DMS114 treated with DMSO at 0.1 percent for 48 hours (cell line): Measurements from ENCODE around the gene ARSJ.
A peak's percentile ranks its signal among the peaks of the same experiment; 100 is the strongest.
"Not testable (repeated sequence)": the region's sequence is repeated elsewhere in the genome, so short reads cannot be mapped to it uniquely, and the experiment has no call there.

Source experiments
- DNase-seq: peaks from one replicate; lab custom pipeline; 2025; ENCODE audit not compliant: unreplicated experiment; lab: John Stamatoyannopoulos, UW

ARSJ gene

GRCh38 chr4:113958766-113959538, 20.5 kb downstream of the ARSJ start:
- DNase-seq = no peak

- no peak for DNase-seq
Measured at GRCh38 chr4:113957956-113958355, 21.5 kb downstream of the ARSJ start.

- DNase-seq = no peak
Measured at GRCh38 chr4:113955948-113956347, 23.5 kb downstream of the ARSJ start.

DNA sequence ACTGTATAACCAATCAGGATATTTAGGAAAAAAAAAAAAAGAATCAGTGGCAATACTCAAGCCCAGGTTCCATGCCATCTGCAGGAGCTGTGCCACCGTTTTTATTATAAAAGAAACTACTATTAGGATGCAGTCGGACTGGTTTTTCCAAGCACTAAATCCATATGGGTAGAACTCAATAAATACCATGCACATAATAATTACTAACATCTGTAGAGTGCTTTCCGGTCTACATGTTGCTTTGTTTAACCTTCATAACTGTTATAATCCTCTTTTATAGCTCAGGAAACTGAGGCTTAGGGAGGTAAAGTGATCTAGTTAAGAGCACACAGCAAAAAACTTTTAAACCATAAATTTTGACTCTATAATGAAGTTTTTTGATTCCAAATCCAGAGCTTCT, 24.0 kb downstream of the ARSJ start:
- DNase-seq = no peak

DNA sequence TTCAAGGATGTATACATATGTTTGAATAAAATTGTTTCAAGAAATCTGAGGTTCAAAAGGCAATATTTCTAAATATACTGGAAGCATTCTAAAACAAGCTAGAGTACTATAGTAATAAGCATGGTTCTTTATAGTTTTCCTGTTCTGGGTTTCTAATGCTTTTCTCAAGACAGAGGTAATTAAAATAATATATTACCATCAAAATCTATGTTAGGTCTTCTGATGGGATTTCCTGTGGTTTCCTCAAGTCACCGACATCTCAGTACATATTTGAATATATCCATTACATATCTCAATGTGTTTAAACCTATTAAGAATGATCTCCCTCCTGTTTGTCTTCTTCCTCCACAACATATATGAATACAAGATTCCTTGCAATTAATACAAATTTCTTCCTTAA, 25.6 kb downstream of the ARSJ start:
- no peak for DNase-seq

GRCh38 chr4:113952452-113953029, 26.9 kb downstream of the ARSJ start:
- DNase-seq = peak; percentile 54

DNA sequence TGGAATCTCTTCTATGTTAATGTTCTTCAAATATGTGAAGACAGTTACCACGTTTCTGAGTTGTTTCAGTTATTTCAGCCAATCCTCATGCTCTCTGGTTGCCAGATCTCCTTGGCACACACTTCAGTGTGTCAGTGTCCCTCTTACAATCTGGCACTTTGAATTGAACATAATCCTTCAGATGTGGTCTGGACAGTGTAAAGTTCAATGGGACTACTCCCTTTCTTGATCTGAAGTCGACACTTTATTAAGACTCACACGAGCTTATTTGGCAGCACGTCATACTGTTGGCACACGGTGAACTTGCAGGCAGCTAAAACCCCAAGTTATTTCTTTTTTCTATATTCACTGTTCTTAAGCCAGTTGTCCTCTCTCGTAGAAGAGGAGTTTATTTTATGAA, 28.2 kb downstream of the ARSJ start:
- DNase-seq = no peak

DNA sequence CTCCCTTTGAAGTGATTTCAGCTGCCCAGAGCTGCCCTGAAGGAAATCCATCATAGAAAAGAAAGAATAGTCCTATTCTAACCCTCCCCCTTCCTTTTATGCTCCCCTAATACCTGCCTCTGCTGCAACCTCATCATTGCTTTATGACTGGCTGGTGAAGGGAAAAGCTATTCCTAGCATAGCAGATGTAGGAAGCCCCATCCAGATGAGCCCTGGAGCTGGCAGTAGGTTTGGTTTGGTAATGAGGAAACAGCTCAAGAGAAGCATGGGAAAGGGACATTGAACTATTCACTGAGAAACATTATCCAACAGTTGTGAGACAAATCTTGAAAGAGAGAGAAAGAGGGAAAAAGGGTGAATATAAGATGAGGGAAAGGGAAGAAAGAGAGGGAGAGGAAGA, 29.2 kb downstream of the ARSJ start:
- DNase-seq = no peak

- DNase-seq = no peak
Measured at GRCh38 chr4:113947484-113947883, 32.0 kb downstream of the ARSJ start.

- no peak for DNase-seq
Measured at GRCh38 chr4:113945906-113946305, 33.5 kb downstream of the ARSJ start.

- DNase-seq = no peak
Measured at GRCh38 chr4:113943863-113944262, 35.6 kb downstream of the ARSJ start.

DNA sequence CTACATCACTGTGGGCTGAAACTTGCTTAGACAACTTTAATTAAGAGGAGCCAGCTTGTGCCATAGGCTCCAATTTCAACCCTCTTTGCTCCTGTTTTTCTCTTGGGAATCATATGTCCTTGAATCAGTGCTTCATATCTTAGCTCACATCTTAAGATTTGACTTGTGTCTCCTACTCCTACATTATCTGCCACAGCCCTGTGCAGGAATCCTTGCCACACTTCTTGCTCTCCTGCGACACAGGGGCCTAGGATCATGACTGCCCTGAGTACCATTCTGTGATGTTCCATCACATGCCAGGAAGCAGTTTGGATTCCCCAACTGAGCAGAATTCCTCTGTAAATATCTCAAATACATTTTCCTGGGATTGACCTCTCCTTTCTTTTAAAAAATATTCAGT, 36.4 kb downstream of the ARSJ start:
- no peak for DNase-seq

- DNase-seq = no peak
Measured at GRCh38 chr4:113941836-113942235, 37.6 kb downstream of the ARSJ start.

DNA sequence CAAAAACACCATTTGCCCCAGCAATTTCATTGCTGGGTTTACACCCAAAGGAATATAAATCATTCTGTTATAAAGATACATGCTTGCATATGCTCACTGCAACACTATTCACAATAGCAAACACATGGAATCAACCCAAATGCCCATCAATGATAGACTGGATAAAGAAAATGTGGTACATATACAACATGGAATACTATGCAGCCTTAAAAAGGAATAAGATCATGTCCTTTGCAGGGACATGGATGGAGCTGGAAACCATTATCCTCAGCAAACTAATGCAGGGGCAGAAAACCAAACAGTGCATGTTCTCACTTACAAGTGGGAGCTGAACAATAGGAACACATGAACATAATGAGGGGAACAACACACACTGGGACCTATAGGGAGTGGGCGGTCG, 39.3 kb downstream of the ARSJ start:
- not testable (repeated sequence) for DNase-seq

- no peak for DNase-seq
Measured at GRCh38 chr4:113935190-113935589, 44.3 kb downstream of the ARSJ start.

DNA sequence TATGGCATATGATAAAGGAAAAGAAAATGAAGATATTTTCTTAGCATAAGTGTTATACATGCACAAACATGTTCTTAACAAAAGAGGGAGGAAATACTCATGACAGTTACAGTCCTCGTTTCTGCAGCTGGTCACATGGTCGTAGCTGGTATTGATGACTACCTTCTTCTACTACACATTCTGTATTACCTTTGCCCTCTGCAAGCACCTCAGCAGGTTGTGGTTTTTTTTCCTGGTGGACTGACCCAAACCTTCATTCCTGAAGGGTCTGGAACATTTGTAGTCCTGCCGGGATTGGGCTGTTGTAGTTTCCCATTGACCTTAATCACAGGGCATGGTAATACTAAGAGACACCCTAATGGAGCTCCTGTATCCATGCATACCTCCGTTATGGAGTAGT, 54.7 kb downstream of the ARSJ start:
- not testable (repeated sequence) for DNase-seq

GRCh38 chr4:113921089-113921794, 58.2 kb downstream of the ARSJ start:
- no peak for DNase-seq

DNA sequence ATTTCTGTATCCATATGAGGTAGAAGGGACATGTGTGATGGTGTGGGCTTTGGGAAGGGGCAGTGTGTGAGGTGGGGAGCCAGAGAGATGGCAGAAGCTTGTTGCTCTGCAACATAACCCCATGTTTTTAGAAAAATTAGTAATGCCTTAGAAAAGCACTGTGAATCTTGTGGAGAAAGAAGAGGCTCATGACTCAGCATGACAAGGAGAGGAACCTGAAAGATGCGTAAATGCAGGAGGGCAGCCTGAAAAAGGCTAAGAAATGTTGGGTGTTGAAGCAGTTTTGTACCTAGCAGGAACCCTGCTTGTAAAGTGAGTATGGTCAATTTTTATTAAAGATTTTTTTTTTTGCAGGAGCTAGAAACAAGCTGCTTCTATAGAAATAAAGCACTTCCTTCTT, 59.8 kb downstream of the ARSJ start:
- no peak for DNase-seq

DNA sequence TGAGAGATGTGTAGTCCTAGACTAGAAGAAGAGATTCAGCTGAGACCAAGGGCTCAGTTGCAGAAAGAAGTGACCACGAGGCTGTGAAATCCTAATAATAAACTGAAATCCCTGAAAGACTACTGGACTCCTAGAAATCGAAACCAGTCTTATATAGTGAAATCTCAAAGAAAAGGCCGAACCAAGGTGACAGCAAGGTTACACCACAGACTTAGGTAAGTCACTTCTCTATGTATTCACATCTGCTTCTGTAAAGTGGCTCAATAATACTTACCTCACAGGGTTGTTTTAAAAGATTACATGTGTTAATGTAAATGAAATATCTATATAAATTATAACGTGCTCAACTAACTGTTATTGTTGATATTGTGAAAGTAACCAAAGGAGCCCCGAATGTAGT, 60.3 kb downstream of the ARSJ start:
- no peak for DNase-seq

DNA sequence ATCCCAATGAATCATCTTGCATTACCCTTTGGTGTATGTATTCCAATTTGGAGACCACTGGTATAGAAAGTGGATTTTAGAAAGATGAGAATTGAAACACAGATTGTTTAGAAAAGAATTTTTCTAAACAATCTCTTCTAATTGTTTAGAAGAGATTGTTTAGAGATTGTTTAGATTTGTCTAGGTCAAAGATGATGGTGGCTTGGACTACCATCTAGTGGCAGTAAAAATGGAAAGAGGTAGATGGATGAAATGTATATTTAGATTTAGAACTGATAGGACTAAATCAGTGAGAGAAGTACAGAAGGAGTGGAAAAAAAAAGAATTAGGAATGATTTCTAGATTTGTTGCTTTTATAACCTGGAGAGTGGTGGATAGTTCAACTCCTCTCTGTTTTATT, 70.6 kb downstream of the ARSJ start:
- no peak for DNase-seq

DNA sequence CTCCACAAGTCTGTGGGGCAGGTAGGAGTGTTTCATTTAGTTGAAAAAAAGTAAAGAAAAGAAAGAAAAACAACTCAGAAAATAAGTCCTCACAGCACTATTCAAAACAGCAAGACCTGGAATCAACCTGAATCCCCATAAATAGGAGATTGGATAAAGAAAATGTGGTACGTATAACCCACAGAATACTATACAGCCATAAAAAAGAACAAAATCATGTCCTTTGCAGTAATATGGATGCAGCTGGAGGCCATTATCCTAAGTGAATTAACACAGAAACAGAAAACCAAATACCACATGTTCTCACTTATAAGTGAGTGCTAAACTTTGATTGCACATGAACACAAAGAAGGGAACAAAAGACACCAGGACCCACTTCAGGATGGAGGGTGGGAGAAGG, 71.9 kb downstream of the ARSJ start:
- DNase-seq = no peak

DNA sequence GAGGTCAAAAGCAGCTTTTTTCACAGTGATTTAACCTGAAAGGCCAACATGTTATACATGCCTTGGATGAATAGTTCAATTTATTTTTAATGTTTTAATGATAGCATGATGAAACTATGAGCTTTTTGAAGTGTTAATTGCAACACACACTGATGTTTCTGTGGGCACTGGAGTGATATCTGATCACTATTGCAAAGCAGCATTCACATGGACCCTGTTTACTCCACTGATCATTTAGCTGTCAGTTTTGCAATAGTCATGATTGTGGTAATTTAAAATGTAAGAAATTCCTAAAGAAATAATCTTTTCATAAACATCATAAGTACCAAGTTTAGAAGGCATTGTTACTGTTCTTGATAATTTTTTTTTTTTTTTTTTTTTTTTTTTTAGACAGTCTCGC, 74.1 kb downstream of the ARSJ start:
- DNase-seq = no peak
